HL-60 (cell line): ENCODE measurements around the gene UGT2A1.

Experiments used
- CTCF ChIP-seq: IDR thresholded peaks from one replicate; pipeline ENCODE4 v1.5.1; 2011; ENCODE audit warnings: low read length, control low read depth, inconsistent platforms; ENCODE audit not compliant: insufficient read depth
- GABPA ChIP-seq: IDR thresholded peaks from 2 replicates; pipeline ENCODE4 v1.6.1; 2012; ENCODE audit warnings: low read depth
- POLR2AphosphoS5 ChIP-seq: IDR thresholded peaks from 2 replicates; pipeline ENCODE4 v1.6.1; 2012; ENCODE audit warnings: low read depth
- REST ChIP-seq: IDR thresholded peaks from 2 replicates; pipeline ENCODE4 v1.6.1; 2012; ENCODE audit warnings: low read depth; ENCODE audit not compliant: insufficient replicate concordance
- SPI1 ChIP-seq: IDR thresholded peaks from 2 replicates; pipeline ENCODE4 v1.6.1; 2012; ENCODE audit warnings: low read depth, mild to moderate bottlenecking, borderline replicate concordance

GRCh38 chr4:69591364-69591763 lies 61.7 kb downstream of the UGT2A1 start:
- TF ChIP-seq CTCF (no peak), REST (no peak), POLR2AphosphoS5 (no peak), SPI1 (no peak), GABPA (no peak)
